Measurements from ENCODE around the gene CREG1.

The CREG1 gene

DNA sequence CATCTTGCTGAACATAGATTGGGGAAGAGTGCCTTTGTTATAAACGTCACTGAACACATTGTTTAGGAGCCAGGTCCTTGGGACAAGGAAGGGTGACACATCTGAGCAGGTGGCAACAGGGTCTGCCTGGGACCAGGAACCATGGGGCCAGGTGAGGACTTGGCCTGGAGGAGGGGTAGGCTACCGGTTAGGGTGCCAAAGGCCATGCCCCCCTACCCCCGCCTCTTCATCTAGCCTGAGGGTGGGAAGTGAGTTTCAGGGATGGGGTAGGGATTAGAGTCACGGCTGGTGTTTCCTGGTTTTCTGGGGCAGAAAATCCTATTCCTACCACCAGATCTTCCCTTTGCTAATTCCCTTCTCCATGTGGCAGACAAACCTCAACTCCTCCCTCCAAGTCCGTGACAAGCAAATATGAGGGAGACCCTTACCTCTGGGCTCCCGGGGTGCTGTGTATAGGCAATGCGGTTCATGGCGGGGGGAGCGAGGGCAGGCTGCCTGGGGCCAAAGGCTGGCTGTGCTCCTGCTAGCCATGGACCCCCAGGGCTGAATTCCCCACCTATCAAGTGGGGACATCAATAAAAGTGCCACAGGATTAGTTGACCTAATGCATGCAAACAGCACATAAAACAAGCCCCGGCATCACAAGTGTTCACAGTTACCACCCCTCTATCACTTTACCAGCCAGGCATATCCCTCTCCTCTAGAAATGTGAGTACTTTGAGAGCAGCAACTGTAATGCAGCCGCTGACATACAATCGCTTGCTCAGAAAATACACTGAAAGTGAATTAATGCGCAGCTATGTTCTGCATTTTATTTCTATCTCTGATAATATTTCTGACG, 49.7 kb downstream of the CREG1 start:
- DNase-seq (ENCODE audit: low spot score), result no peak

DNA sequence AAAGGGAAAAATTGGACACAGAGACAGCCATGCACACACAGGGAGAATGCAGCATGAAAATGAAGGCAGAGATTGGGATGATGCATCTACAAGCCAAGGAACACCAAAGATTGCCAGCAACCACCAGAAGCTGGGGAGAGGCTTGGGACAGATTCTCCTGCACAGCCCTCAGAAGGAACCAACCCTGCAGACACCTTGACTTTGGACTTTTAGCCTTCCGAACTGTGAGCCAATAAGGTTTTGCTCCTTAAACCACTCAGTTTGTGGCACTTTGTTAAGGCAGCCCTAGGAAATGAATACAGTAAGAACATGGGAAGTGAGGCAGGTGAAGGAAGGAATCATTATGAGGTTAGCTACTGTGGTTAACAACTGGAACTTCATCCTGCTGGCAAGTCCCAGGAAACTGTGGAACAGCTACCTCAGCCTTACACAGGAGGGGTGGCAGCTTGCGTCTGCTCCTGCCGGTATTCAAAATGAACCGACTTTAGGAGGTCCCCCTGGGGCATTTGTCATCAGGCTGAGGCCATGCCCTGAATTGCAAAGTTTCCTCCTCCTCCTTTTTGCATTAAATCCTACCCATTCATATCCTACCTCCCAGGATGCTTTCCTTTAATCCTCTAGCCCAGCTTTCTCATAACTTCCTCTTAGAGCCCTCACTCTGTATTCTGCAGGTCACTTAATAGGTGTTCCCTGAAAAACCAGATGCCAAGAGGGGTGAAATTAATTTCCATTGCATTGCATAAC, 50.7 kb downstream of the CREG1 start:
- no peak for DNase-seq (ENCODE audit: low spot score)

DNA sequence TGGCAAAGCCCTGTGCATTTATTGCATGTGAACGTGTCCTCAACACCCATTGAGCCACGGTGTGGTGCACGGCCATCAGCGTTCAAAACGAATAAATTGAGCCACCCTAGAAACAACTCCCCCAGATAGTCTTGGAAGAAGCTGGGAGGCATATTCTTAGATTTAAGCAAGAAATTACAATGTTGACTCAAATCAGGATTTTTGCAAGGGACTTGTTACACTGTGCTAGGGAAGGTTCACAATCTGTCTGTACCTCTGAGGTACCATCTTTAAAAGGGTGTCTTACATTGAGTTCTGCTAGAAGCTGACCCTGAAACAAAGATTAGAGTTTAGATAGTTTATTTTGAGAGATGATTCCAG, 51.4 kb downstream of the CREG1 start:
- DNase-seq (ENCODE audit: low spot score), result no peak

DNA sequence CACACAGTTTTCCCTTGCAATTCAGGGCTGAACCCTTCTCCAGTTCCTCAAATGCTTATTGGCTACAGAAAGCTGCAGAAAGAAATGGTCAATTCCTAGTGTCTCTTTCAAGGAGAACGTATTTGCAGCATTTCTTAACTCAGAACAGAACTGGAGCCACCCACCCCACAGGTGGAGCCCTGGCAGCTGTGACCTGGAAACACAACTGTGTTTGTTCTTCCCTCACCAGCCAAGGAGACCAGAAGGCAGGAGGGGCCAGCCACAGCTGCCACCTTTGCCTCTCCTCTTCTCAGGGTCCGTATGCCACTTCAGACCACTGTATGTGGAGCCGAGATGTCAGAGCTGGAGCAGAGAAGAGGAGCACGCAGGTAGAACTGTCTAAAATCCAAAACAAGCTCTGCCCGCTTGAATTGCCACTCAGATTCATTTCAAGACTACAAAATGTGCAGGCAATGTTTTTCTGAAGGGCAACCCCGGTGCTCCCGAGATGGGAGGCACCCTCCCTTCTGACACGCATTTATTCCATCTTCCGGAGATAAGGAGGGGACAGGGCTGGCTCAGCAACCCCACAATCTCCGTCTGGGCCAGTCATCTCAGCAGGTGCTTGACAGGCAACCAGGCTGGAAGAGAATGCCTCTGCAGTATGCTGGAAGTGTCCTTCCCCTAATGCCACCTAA, 51.9 kb downstream of the CREG1 start:
- no peak for DNase-seq (ENCODE audit: low spot score)

DNA sequence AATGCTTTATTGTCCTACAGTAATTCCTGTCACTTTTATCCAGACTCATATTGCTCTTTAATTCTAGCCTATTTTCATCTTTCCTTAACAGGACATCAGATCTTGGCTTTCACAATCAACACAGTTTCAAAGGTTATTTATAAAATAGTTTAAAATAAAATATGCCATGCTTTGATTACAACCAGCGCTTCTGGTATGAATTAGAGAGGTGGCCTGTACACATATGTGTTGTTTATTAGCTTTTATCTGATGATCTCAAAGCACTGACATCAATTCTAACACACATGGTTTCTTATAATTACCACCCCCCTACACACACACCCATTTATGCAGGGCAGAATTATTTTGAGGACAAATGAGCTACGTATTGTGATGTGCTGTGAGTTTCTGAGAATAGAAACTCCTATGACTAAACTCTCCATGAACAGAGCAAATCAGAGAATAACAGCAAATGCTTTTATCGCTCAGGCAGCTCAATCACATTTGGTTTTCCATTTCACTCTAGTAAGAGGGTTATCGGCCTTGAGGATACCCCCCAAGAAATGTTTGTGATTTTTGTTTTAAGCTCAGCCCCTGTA, 53.2 kb downstream of the CREG1 start:
- DNase-seq (ENCODE audit: low spot score), result no peak

DNA sequence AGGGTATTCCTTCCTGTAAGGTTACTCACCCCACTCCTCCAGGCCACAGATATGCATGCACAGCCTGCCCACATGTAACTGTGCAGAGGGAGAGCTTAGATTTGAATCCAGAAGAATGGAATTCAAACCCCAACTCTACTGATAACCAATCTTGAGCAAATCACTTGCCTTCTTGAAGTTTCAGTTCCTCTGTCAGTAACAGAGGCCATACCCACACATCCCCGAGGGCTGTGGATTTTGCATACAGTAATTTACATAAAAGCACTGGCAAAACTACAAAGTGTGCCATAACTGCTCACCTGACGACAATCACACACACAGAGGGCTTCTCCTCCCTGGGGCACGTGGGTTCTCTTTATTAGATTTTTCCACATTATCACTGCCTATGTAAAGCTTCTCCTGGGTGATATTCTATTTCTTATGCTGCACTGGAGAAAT, 53.9 kb downstream of the CREG1 start:
- DNase-seq (ENCODE audit: low spot score), result no peak

DNA sequence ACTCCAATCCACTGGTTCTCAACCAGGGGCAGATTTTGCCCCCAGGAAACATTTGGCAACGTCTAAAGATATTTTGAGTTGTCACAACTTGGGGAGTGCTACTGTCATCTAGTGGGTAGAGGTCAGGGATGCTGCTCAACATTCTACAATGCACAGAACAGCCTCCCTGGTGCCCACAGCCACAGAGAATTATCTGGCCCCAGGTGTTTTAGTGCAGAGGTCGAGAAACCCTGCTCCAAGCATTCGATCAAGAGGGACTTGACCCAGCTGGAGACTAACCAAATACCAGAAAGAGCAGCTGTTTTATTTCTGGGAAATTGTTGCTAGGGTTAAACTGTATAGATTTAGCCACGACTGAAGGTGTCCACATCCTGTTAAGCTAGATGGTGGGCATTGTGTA, 54.5 kb downstream of the CREG1 start:
- no peak for DNase-seq (ENCODE audit: low spot score)

DNA sequence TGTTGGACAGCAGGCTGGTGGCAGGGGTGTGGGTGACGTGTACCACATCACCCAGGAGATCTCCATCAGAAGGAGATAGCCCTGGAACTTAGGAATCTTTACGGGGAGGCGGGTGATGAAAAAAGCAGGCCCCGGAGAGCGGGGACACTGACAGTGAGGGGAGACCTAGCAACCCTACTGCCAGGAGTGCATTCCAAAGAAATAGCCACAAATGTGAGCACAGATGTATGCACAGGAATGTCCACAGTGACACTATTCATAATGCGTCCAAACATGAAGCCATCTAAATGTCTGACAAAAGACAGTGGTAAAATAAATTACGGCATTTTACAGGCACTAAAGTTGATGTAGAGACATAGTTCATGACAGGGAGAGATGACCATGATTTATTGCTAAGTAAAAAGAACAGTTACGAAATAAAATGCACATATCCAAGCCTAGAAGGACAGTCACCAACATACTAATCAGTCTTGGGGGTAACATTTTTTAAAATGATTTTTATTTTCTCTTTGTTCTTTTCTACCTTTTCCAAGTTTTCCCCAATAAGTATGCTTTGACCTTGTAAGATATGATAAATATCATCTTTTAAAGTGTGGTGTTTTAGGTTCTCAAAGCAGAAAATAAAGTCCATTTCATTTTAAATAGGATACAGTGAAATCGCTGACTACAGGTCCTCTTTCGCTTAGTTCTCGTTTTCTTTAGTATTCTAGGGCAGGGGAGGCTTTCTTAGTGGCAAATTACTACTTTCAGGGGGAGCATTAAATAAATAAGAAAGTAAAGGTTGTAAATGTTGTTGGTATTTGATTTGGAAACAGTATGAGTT, 56.6 kb downstream of the CREG1 start:
- DNase-seq (ENCODE audit: low spot score), result no peak

DNA sequence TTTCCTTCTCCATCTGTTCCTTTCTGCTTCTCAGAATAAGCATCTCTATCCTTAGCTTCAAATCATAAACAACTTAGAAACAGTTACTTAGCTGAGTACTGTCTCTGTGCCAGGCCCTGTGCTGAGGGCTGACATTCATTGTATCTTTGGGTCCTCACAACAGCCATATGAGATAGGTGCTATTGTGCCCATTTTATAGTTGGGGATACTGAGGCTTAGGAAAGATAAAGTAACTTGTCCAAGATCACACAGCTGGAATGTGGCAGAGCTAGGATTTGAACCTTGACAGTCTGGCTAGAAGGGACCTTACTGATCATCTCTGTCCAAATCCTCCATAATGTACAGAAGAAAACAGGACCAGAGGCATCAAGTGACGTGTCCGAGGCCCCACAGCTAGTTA, 60.2 kb downstream of the CREG1 start:
- no peak for DNase-seq (ENCODE audit: low spot score)

DNA sequence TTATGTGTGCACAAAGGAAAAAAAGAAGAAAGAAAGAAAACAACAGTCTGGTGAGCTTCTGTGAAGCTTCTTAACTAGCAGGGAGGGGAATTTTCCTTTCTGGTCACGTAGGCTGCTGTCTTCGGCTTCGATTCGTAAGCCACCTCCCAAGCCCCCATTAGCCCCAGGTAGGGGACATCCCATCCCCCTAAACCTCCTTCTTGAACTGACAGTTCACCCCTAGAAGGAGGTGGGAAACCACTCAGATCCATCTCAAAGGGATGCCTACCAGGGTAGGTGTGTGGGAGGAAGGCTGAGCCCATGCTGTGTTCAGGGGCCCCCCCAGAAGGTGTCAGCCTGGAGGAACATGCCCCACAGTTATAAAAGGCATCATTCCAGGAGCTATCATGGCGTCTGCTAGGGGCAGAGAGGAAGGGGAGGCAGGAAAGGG, 61.1 kb downstream of the CREG1 start:
- no peak for DNase-seq (ENCODE audit: low spot score)

DNA sequence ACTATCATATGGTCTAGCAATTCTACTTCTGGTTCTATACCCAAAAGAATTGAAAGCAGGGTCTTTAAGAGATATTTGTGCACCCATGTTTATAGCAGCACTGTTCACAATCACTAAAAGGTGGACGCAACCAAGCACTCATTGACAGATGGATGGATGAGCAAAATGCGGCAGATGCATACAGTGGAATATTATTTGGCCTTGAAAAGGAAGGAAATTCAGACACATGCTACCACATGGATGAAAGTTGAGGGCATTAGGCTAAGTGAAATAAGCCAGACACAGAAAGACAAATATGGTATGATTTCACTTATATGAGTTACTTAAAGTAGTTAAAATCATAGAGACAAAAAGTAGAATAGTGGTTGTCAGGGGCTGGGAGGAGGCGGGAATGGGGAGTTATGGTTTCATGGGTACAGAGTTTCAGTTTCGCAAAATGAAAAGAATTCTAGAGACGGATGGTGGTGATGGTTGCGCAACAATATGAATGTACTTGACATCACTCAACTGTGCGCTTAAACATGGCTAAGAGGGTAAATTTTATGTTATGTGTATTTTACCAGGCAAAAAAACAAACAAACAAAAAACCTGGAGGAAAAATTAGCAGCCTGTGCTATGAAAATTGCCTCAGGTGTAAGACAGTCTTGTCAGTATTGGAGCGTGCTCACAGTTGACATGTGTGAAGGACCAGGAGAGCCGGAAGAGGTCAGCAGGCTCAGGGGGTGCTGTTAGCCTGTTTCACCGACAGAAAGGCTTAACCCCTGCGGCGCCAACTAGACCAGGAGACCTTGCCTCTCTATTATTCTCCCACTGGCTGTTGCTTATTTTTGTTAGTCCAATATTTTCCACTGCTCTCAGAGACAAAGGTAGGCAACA, 61.7 kb downstream of the CREG1 start:
- no peak for DNase-seq (ENCODE audit: low spot score)

Data from AG20443 (cell line).